H1 (cell line): ENCODE results near the gene EPSTI1. TPM values are rescaled to one million over a fixed set of nuclear protein-coding genes. Genes with fewer than 3 reads are reported as not detected.

ENCODE experiments used
- CHD7 ChIP-seq: fragments of 300-600 bp; sonication (generic); IDR thresholded peaks from 2 replicates; pipeline ENCODE4 v1.7.1; 2012; ENCODE audit warnings: low read length, moderate library complexity, mild to moderate bottlenecking, inconsistent platforms; ENCODE audit not compliant: insufficient replicate concordance
- GTF2F1 ChIP-seq: IDR thresholded peaks from 2 replicates; pipeline ENCODE4 v1.6.1; 2012; ENCODE audit warnings: low read depth, low read length, improper control_type of control experiment, borderline replicate concordance
- KDM5A ChIP-seq: fragments of 200-600 bp; IDR thresholded peaks from 2 replicates; pipeline ENCODE4 v1.7.1; 2012; ENCODE audit warnings: mild to moderate bottlenecking, low read length, inconsistent platforms, mixed read lengths
- POU5F1 ChIP-seq: IDR thresholded peaks from 2 replicates; pipeline ENCODE4 v1.6.1; 2011; ENCODE audit warnings: low read depth, mild to moderate bottlenecking, low read length, moderate library complexity
- RBBP5 ChIP-seq: IDR thresholded peaks from 2 replicates; pipeline ENCODE4 v1.7.1; 2012; ENCODE audit warnings: low read depth, mild to moderate bottlenecking, inconsistent platforms, low read length, moderate library complexity, borderline replicate concordance
- TAF1 ChIP-seq: IDR thresholded peaks from 2 replicates; pipeline ENCODE4 v1.6.1; 2011; ENCODE audit warnings: mild to moderate bottlenecking, low read depth, low read length
- polyA plus RNA-seq, 7 experiments: library from polyadenylated mRNA; depleted of rRNA in 3 of 7; stranded (reverse) in 5 of 7; unstranded in 2 of 7; fragments of >200 nt in 5 of 7; fragments of 200-250 nt in 2 of 7; gene quantifications; 1 replicate in 5 of 7; 2 replicates in 1 of 7; 4 replicates in 1 of 7; pipeline versions ENCODE4 v1.2.1 to v1.2.3, GENCODE V29; 2011 to 2013; ENCODE audit warnings: missing spikeins in 2 of 7, mixed read lengths in 2 of 7
- total RNA-seq: library from RNA; stranded (reverse); fragmentation: NEBNext Ultra II Directional; extraction: Animal tissue kit (Norgen Biotek cat#: 25700); gene quantifications from 2 replicates; pipeline ENCODE4 v1.2.1, GENCODE V29; 2021

The EPSTI1 gene
- total and polyA plus RNA-seq, 2 of the 8 experiments (the other 6 are each of a cell fraction or from before 2014, with no cell fraction given), result 0.23 to 0.37 TPM

- TF ChIP-seq CHD7 (no peak), POU5F1 (no peak), RBBP5 (no peak), GTF2F1 (no peak), KDM5A (no peak), TAF1 (no peak)
These were observed 6.5 kb downstream of the EPSTI1 start (continued) for GRCh38 chr13:42985312-42986175.
